Endodermal cell (in vitro differentiated cells): Measurements from ENCODE around the gene FADD. TPM values are rescaled to one million over a fixed set of nuclear protein-coding genes. Genes with fewer than 3 reads are reported as not detected.

ENCODE experiments used
- DNase-seq: peaks from one replicate; pipeline ENCODE4 v3.0.0-alpha.2; 2017
- H3K27ac ChIP-seq: 2 replicates; pipeline ENCODE4 v1.5.1; 2013; ENCODE audit warnings: mild to moderate bottlenecking, low read depth, low read length, moderate library complexity
- H3K27me3 ChIP-seq: 2 replicates; pipeline ENCODE4 v1.6.1; 2013; ENCODE audit warnings: mild to moderate bottlenecking, low read length, moderate library complexity; ENCODE audit not compliant: insufficient read depth, control insufficient read depth, poor library complexity, severe bottlenecking
- H3K36me3 ChIP-seq: 2 replicates; pipeline ENCODE4 v1.7.0; 2013; ENCODE audit warnings: mild to moderate bottlenecking, low read length, moderate library complexity; ENCODE audit not compliant: control insufficient read depth, insufficient read depth
- H3K4me1 ChIP-seq: one replicate; pipeline ENCODE4 v1.7.0; 2013; ENCODE audit warnings: low read length; ENCODE audit not compliant: control insufficient read depth, insufficient read depth
- H3K4me3 ChIP-seq: 2 replicates; pipeline ENCODE4 v1.5.1; 2013; ENCODE audit warnings: mild to moderate bottlenecking, low read length, moderate library complexity
- H3K9ac ChIP-seq: 2 replicates; pipeline ENCODE4 v1.6.1; 2013; ENCODE audit warnings: mild to moderate bottlenecking, low read length, moderate library complexity; ENCODE audit not compliant: poor library complexity, severe bottlenecking; ENCODE audit errors: extremely low read depth
- H3K9me3 ChIP-seq: 2 replicates; pipeline ENCODE4 v1.6.1; 2013; ENCODE audit warnings: mild to moderate bottlenecking, low read length, moderate library complexity; ENCODE audit not compliant: control insufficient read depth
- H3K27ac Mint-ChIP-seq: 2 replicates; pipeline ENCODE4 v1.8.0; 2020; ENCODE audit warnings: mixed read lengths
- H3K27me3 Mint-ChIP-seq: 2 replicates; pipeline ENCODE4 v1.8.0; 2021; ENCODE audit warnings: mild to moderate bottlenecking, mixed read lengths; ENCODE audit not compliant: insufficient read depth
- H3K36me3 Mint-ChIP-seq: 2 replicates; pipeline ENCODE4 v1.8.0; 2020; ENCODE audit warnings: low read depth, mixed read lengths
- H3K4me1 Mint-ChIP-seq: 2 replicates; pipeline ENCODE4 v1.8.0; 2020; ENCODE audit warnings: mixed read lengths
- H3K4me3 Mint-ChIP-seq: 2 replicates; pipeline ENCODE4 v1.8.0; 2020; ENCODE audit warnings: mild to moderate bottlenecking, moderate library complexity, mixed read lengths
- H3K9me3 Mint-ChIP-seq: 2 replicates; pipeline ENCODE4 v1.8.0; 2020; ENCODE audit warnings: mild to moderate bottlenecking, mixed read lengths
- WGBS, 2 experiments: methylation state at CpG; one replicate each; pipeline versions ENCODE4 v1.1.5 to v1.1.7; 2013; ENCODE audit warnings: missing lambda C conversion rate in 2 of 2, mixed read lengths in 1 of 2; ENCODE audit not compliant: insufficient coverage in 1 of 2, insufficient read length in 1 of 2; 5-methylcytosine and 5-hydroxymethylcytosine counted together
- total RNA-seq, 2 donors: library from RNA; stranded (reverse); fragmentation: NEBNext Ultra II Directional in 1 of 2; extraction: Animal tissue kit (Norgen Biotek cat#: 25700) in 1 of 2; gene quantifications; 2 replicates in 1 of 2; 3 replicates in 1 of 2; pipeline ENCODE4 v1.2.1, GENCODE V29; 2021
- TF ChIP-seq, protein P1 (sequence below): fragments of 200-600 bp; sonication (generic); conservative IDR thresholded peaks from 2 replicates; pipeline ENCODE4 v1.5.0; 2021; ENCODE audit warnings: antibody characterized with exemption, mild to moderate bottlenecking

FADD gene
- total RNA-seq, 2 donors from 2014 or later: 50.6 to 53.1 TPM

GRCh38 chr11:70156291-70157037 is 46.6 kb upstream of the FADD start:
- Mint-ChIP-seq H3K27me3 (peaks cover 2% of the 10 kb centered on the region), H3K36me3 (no peaks in the 10 kb centered on the region), H3K9me3 (no peaks in the 10 kb centered on the region), H3K27ac (no peak overlapping the region), H3K4me3 (no peak overlapping the region), H3K4me1 (no peaks in the 10 kb centered on the region)
- TF ChIP-seq, protein P1, sequence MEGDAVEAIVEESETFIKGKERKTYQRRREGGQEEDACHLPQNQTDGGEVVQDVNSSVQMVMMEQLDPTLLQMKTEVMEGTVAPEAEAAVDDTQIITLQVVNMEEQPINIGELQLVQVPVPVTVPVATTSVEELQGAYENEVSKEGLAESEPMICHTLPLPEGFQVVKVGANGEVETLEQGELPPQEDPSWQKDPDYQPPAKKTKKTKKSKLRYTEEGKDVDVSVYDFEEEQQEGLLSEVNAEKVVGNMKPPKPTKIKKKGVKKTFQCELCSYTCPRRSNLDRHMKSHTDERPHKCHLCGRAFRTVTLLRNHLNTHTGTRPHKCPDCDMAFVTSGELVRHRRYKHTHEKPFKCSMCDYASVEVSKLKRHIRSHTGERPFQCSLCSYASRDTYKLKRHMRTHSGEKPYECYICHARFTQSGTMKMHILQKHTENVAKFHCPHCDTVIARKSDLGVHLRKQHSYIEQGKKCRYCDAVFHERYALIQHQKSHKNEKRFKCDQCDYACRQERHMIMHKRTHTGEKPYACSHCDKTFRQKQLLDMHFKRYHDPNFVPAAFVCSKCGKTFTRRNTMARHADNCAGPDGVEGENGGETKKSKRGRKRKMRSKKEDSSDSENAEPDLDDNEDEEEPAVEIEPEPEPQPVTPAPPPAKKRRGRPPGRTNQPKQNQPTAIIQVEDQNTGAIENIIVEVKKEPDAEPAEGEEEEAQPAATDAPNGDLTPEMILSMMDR: no peak
- Histone ChIP-seq H3K4me1 (no peaks in the 10 kb centered on the region), H3K27me3 (no peaks in the 10 kb centered on the region), H3K27ac (no peak overlapping the region), H3K4me3 (no peak overlapping the region), H3K36me3 (no peaks in the 10 kb centered on the region), H3K9ac (no peak overlapping the region), H3K9me3 (no peaks in the 10 kb centered on the region)
- DNase-seq: no peak
- 94 to 96% methylated on average over 15 to 18 of the region's 18 CpGs for WGBS, 2 experiments

- Mint-ChIP-seq H3K4me1 (no peaks in the 10 kb centered on the region), H3K36me3 (no peaks in the 10 kb centered on the region), H3K27ac (no peak overlapping the region), H3K9me3 (no peaks in the 10 kb centered on the region), H3K27me3 (no peaks in the 10 kb centered on the region), H3K4me3 (no peak overlapping the region)
- no peak overlapping the region for H3K9ac ChIP-seq
- 53 to 62% methylated on average over 8 of the region's 8 CpGs for WGBS, 2 experiments
- no peaks in the 10 kb centered on the region for H3K9me3 ChIP-seq
- TF ChIP-seq, protein P1: peak; percentile 85
- peak; percentile 91 for DNase-seq
- no peaks in the 10 kb centered on the region for H3K27me3 ChIP-seq
- H3K36me3 ChIP-seq: no peaks in the 10 kb centered on the region
- H3K27ac ChIP-seq: no peak overlapping the region
- H3K4me3 ChIP-seq: no peak overlapping the region
- H3K4me1 ChIP-seq: no peaks in the 10 kb centered on the region
These were observed 44.9 kb upstream of the FADD start for GRCh38 chr11:70158201-70158600.

- Histone ChIP-seq H3K4me3 (no peak overlapping the region), H3K9ac (no peak overlapping the region), H3K4me1 (no peaks in the 10 kb centered on the region), H3K9me3 (no peaks in the 10 kb centered on the region), H3K36me3 (no peaks in the 10 kb centered on the region), H3K27ac (no peak overlapping the region), H3K27me3 (no peaks in the 10 kb centered on the region)
- H3K9me3 Mint-ChIP-seq: no peaks in the 10 kb centered on the region
- no peaks in the 10 kb centered on the region for H3K27me3 Mint-ChIP-seq
- no peaks in the 10 kb centered on the region for H3K4me1 Mint-ChIP-seq
- no peak for DNase-seq
- WGBS, 2 experiments: 96 to 98% methylated on average over 6 to 14 of the region's 14 CpGs
- no peak overlapping the region for H3K27ac Mint-ChIP-seq
- H3K36me3 Mint-ChIP-seq: no peaks in the 10 kb centered on the region
- H3K4me3 Mint-ChIP-seq: no peak overlapping the region
- TF ChIP-seq, protein P1: no peak
These were observed 44.2 kb upstream of the FADD start for GRCh38 chr11:70158757-70159389.
